Measurements from ENCODE around the gene MEI4. TPM values are rescaled to one million over a fixed set of nuclear protein-coding genes. Genes with fewer than 3 reads are reported as not detected.
A peak's percentile ranks its signal among the peaks of the same experiment; 100 is the strongest.

Gene MEI4
- total and polyA plus RNA-seq, 4 donors, result not detected

- DNase-seq (peak in 1 of 3 donors; percentile 0), ATAC-seq (ENCODE audit: insufficient read depth, low FRiP score) (no peak)
- no peak overlapping the region for H3K4me3 ChIP-seq
- H3K36me3 ChIP-seq (ENCODE audit: control insufficient read depth in 4 of 4, insufficient read depth in 4 of 4, low read length in 4 of 4), result no peaks in the 10 kb centered on the region
- no peaks in the 10 kb centered on the region for H3K4me1 ChIP-seq (ENCODE audit: control insufficient read depth in 5 of 5, insufficient read depth in 5 of 5, low read length in 5 of 5)
- no peak for TF ChIP-seq CTCF (IDR thresholded peaks at IDR 0.05; ENCODE audit: control extremely low read depth, extremely low read depth)
- H3K27ac ChIP-seq (ENCODE audit: low read depth in 1 of 2, low read length in 1 of 2), result no peak overlapping the region
- H3K27me3 ChIP-seq (ENCODE audit: control insufficient read depth in 3 of 3, insufficient read depth in 3 of 3, low read length in 2 of 3), result no peaks in the 10 kb centered on the region
- no peak overlapping the region for H3K9ac ChIP-seq (ENCODE audit: insufficient read depth in 1 of 2, low read length in 2 of 2)
- H3K9me3 ChIP-seq (ENCODE audit: control insufficient read depth in 4 of 4, insufficient read depth in 3 of 4, low read length in 3 of 4), result no peaks in the 10 kb centered on the region
Measured at GRCh38 chr6:77930952-77931351, 278.1 kb downstream of the MEI4 start.

GRCh38 chr6:77962070-77962469, 309.2 kb downstream of the MEI4 start:
- Histone ChIP-seq H3K27me3 (ENCODE audit: control insufficient read depth in 3 of 3, insufficient read depth in 3 of 3, low read length in 2 of 3) (no peaks in the 10 kb centered on the region), H3K4me1 (ENCODE audit: control insufficient read depth in 5 of 5, insufficient read depth in 5 of 5, low read length in 5 of 5) (no peaks in the 10 kb centered on the region), H3K27ac (ENCODE audit: low read depth in 1 of 2, low read length in 1 of 2) (no peak overlapping the region), H3K36me3 (ENCODE audit: control insufficient read depth in 4 of 4, insufficient read depth in 4 of 4, low read length in 4 of 4) (no peaks in the 10 kb centered on the region), H3K4me3 (no peak overlapping the region), H3K9ac (ENCODE audit: insufficient read depth in 1 of 2, low read length in 2 of 2) (no peak overlapping the region), H3K9me3 (ENCODE audit: control insufficient read depth in 4 of 4, insufficient read depth in 3 of 4, low read length in 3 of 4) (peaks cover 0 to 6% (median 1%) of the 10 kb centered on the region in 4 donors)
- TF ChIP-seq CTCF (IDR thresholded peaks at IDR 0.05; ENCODE audit: control extremely low read depth, extremely low read depth), result no peak
- 84 to 87% methylated on average over 4 of the region's 4 CpGs for WGBS, 2 donors
- DNase-seq (no peak), ATAC-seq (ENCODE audit: insufficient read depth, low FRiP score) (no peak)

- Histone ChIP-seq H3K9me3 (ENCODE audit: control insufficient read depth in 4 of 4, insufficient read depth in 3 of 4, low read length in 3 of 4) (peaks cover 0 to 6% (median 1%) of the 10 kb centered on the region in 4 donors), H3K27ac (ENCODE audit: low read depth in 1 of 2, low read length in 1 of 2) (no peak overlapping the region), H3K27me3 (ENCODE audit: control insufficient read depth in 3 of 3, insufficient read depth in 3 of 3, low read length in 2 of 3) (no peaks in the 10 kb centered on the region), H3K36me3 (ENCODE audit: control insufficient read depth in 4 of 4, insufficient read depth in 4 of 4, low read length in 4 of 4) (no peaks in the 10 kb centered on the region), H3K4me3 (no peak overlapping the region), H3K4me1 (ENCODE audit: control insufficient read depth in 5 of 5, insufficient read depth in 5 of 5, low read length in 5 of 5) (no peaks in the 10 kb centered on the region), H3K9ac (ENCODE audit: insufficient read depth in 1 of 2, low read length in 2 of 2) (no peak overlapping the region)
- no peak for TF ChIP-seq CTCF (IDR thresholded peaks at IDR 0.05; ENCODE audit: control extremely low read depth, extremely low read depth)
- ATAC-seq (ENCODE audit: insufficient read depth, low FRiP score), result no peak
- WGBS, 2 donors, result 91 to 94% methylated on average over 1 of the region's 1 CpG
- DNase-seq, result no peak
Measured at GRCh38 chr6:77965449-77965848, 312.6 kb downstream of the MEI4 start.

- DNase-seq, result no peak
- no peaks in the 10 kb centered on the region for H3K27me3 ChIP-seq (ENCODE audit: control insufficient read depth in 3 of 3, insufficient read depth in 3 of 3, low read length in 2 of 3)
- no peak overlapping the region for H3K27ac ChIP-seq (ENCODE audit: low read depth in 1 of 2, low read length in 1 of 2)
- no peak for TF ChIP-seq CTCF (IDR thresholded peaks at IDR 0.05; ENCODE audit: control extremely low read depth, extremely low read depth)
- H3K4me1 ChIP-seq (ENCODE audit: control insufficient read depth in 5 of 5, insufficient read depth in 5 of 5, low read length in 5 of 5), result no peaks in the 10 kb centered on the region
- no peaks in the 10 kb centered on the region for H3K36me3 ChIP-seq (ENCODE audit: control insufficient read depth in 4 of 4, insufficient read depth in 4 of 4, low read length in 4 of 4)
- H3K4me3 ChIP-seq, result no peak overlapping the region
- ATAC-seq (ENCODE audit: insufficient read depth, low FRiP score), result no peak
- no peak overlapping the region for H3K9ac ChIP-seq (ENCODE audit: insufficient read depth in 1 of 2, low read length in 2 of 2)
- peaks cover 0 to 10% (median 4%) of the 10 kb centered on the region in 4 donors for H3K9me3 ChIP-seq (ENCODE audit: control insufficient read depth in 4 of 4, insufficient read depth in 3 of 4, low read length in 3 of 4)
Measured at GRCh38 chr6:77972334-77972733, 319.5 kb downstream of the MEI4 start.

Data from lung (tissue), 12 donors.